ENCODE measurements around the gene EIF1AD. TPM values are rescaled to one million over a fixed set of nuclear protein-coding genes. Genes with fewer than 3 reads are reported as not detected.
"Not testable (repeated sequence)": the region's sequence is repeated elsewhere in the genome, so short reads cannot be mapped to it uniquely, and the experiment has no call there.

EIF1AD gene
- polyA plus RNA-seq, 1 donor, result 18.5 TPM

- DNase-seq (ENCODE audit: low read depth), result no peak
These were observed 33.1 kb downstream of the EIF1AD start for GRCh38 chr11:65968600-65969482.

- no peak for DNase-seq (ENCODE audit: low read depth)
These were observed 34.5 kb downstream of the EIF1AD start for GRCh38 chr11:65967329-65967934.

- no peak for DNase-seq (ENCODE audit: low read depth)
These were observed 35.8 kb downstream of the EIF1AD start for GRCh38 chr11:65965986-65966762.

GRCh38 chr11:65964906-65965305 is 37.1 kb downstream of the EIF1AD start:
- DNase-seq (ENCODE audit: low read depth), result no peak

- DNase-seq (ENCODE audit: low read depth), result no peak
These were observed 39.8 kb downstream of the EIF1AD start for GRCh38 chr11:65962141-65962564.

GRCh38 chr11:65961267-65962140 is 40.5 kb downstream of the EIF1AD start, which contains the start of gene SART1:
SART1 (plus strand) TSS chr11:65961734; CDS start chr11:65961781, 47 bp downstream.
- peak; percentile 96 for DNase-seq (ENCODE audit: low read depth)

- no peak for DNase-seq (ENCODE audit: low read depth)
These were observed 41.1 kb downstream of the EIF1AD start for GRCh38 chr11:65960824-65961266.

GRCh38 chr11:65958774-65959420 is 43.1 kb downstream of the EIF1AD start:
- DNase-seq (ENCODE audit: low read depth), result no peak

- no peak for DNase-seq (ENCODE audit: low read depth)
These were observed 43.7 kb downstream of the EIF1AD start for GRCh38 chr11:65958291-65958690.

GRCh38 chr11:65954771-65955170 is 47.2 kb downstream of the EIF1AD start:
- no peak for DNase-seq (ENCODE audit: low read depth)

GRCh38 chr11:65953471-65953870 is 48.5 kb downstream of the EIF1AD start:
- no peak for DNase-seq (ENCODE audit: low read depth)

- no peak for DNase-seq (ENCODE audit: low read depth)
These were observed 49.9 kb downstream of the EIF1AD start for GRCh38 chr11:65952052-65952521.

- DNase-seq (ENCODE audit: low read depth), result not testable (repeated sequence)
These were observed 50.3 kb downstream of the EIF1AD start for GRCh38 chr11:65951641-65952040.

- not testable (repeated sequence) for DNase-seq (ENCODE audit: low read depth)
These were observed 51.2 kb downstream of the EIF1AD start for GRCh38 chr11:65950711-65951110.

- no peak for DNase-seq (ENCODE audit: low read depth)
These were observed 54.3 kb downstream of the EIF1AD start for GRCh38 chr11:65947603-65948125.

GRCh38 chr11:65947133-65947532 is 54.8 kb downstream of the EIF1AD start:
- DNase-seq (ENCODE audit: low read depth), result no peak

GRCh38 chr11:65946655-65947054 is 55.3 kb downstream of the EIF1AD start:
- DNase-seq (ENCODE audit: low read depth), result no peak
